ENCODE data around the gene GPRC5C.

GRCh38 chr17:74415608-74416396 lies 16.1 kb upstream of the GPRC5C start:
- TF ChIP-seq CTCF (IDR thresholded peaks at IDR 0.05) = no peak
- no peak for TF ChIP-seq POLR2A (IDR thresholded peaks at IDR 0.05)
- no peak for TF ChIP-seq EP300 (IDR thresholded peaks at IDR 0.05; ENCODE audit: low read depth)

Measured in transverse colon (tissue), 3 donors.